Neural progenitor cell (in vitro differentiated cells): Measurements from ENCODE around the gene CCDC171. TPM values are rescaled to one million over a fixed set of nuclear protein-coding genes. Genes with fewer than 3 reads are reported as not detected.

Experiments
- DNase-seq: peaks from one replicate; pipeline ENCODE4 v3.0.0-alpha.2; 2016; ENCODE audit warnings: low spot score
- H2AFZ ChIP-seq: fragments of 200-600 bp; sonication (generic); replicated peaks from 2 replicates; pipeline ENCODE4 v1.6.1; 2016; ENCODE audit warnings: antibody characterized with exemption
- H3F3A ChIP-seq: fragments of 200-600 bp; sonication (generic); 2 replicates; pipeline ENCODE4 v1.6.1; 2016; ENCODE audit warnings: antibody characterized with exemption, low read depth
- H3K27ac ChIP-seq: fragments of 200-600 bp; sonication (generic); 2 replicates; pipeline ENCODE4 v1.5.1; 2016; ENCODE audit warnings: mild to moderate bottlenecking
- H3K27me3 ChIP-seq: fragments of 200-600 bp; sonication (generic); 2 replicates; pipeline ENCODE4 v1.6.1; 2016; ENCODE audit warnings: mild to moderate bottlenecking, moderate library complexity
- H3K36me3 ChIP-seq: fragments of 200-600 bp; sonication (generic); 2 replicates; pipeline ENCODE4 v1.5.1; 2016
- H3K4me1 ChIP-seq: fragments of 200-600 bp; sonication (generic); 2 replicates; pipeline ENCODE4 v1.6.1; 2016; ENCODE audit warnings: mixed run types
- H3K4me2 ChIP-seq: fragments of 200-600 bp; sonication (generic); 2 replicates; pipeline ENCODE4 v1.6.1; 2016
- H3K4me3 ChIP-seq: fragments of 200-600 bp; sonication (generic); 2 replicates; pipeline ENCODE4 v1.5.1; 2016
- H3K79me2 ChIP-seq: fragments of 200-600 bp; sonication (generic); 2 replicates; pipeline ENCODE4 v1.6.1; 2016; ENCODE audit warnings: low read depth
- H3K9ac ChIP-seq: fragments of 200-600 bp; sonication (generic); 2 replicates; pipeline ENCODE4 v1.6.1; 2016
- H3K9me3 ChIP-seq: fragments of 200-600 bp; sonication (generic); 2 replicates; pipeline ENCODE4 v1.5.1; 2016; ENCODE audit warnings: low read depth
- H4K20me1 ChIP-seq: fragments of 200-600 bp; sonication (generic); 2 replicates; pipeline ENCODE4 v1.6.1; 2016; ENCODE audit warnings: low read depth
- H3K27ac Mint-ChIP-seq: 3 replicates; pipeline ENCODE4 v1.8.0; 2021; ENCODE audit warnings: mixed read lengths
- H3K27me3 Mint-ChIP-seq: 2 replicates; pipeline ENCODE4 v1.8.0; 2022; ENCODE audit warnings: low read depth, mild to moderate bottlenecking, inconsistent platforms, moderate library complexity, mixed read lengths; ENCODE audit not compliant: insufficient read depth
- H3K36me3 Mint-ChIP-seq: 3 replicates; pipeline ENCODE4 v1.8.0; 2021; ENCODE audit warnings: mixed read lengths
- H3K4me1 Mint-ChIP-seq: 3 replicates; pipeline ENCODE4 v1.8.0; 2021; ENCODE audit warnings: mixed read lengths
- H3K4me3 Mint-ChIP-seq: 3 replicates; pipeline ENCODE4 v1.8.0; 2021; ENCODE audit warnings: mild to moderate bottlenecking, moderate library complexity, mixed read lengths
- H3K9me3 Mint-ChIP-seq: 3 replicates; pipeline ENCODE4 v1.8.0; 2020; ENCODE audit warnings: mixed read lengths
- EZH2 ChIP-seq: fragments of 200-600 bp; sonication (generic); IDR thresholded peaks from 2 replicates; pipeline ENCODE4 v1.6.1; 2017; ENCODE audit warnings: antibody characterized with exemption, mild to moderate bottlenecking, moderate library complexity
- EZH2phosphoT487 ChIP-seq: fragments of 200-600 bp; sonication (generic); IDR thresholded peaks from 2 replicates; pipeline ENCODE4 v1.6.1; 2017; ENCODE audit warnings: antibody characterized with exemption
- total RNA-seq: library from RNA; depleted of rRNA; stranded (reverse); fragments of >200 nt; gene quantifications from 2 replicates; pipeline ENCODE4 v1.2.3, GENCODE V29; 2015; ENCODE audit warnings: low replicate concordance
- TF ChIP-seq, protein P1 (sequence below): fragments of 200-600 bp; sonication (generic); IDR thresholded peaks from 2 replicates; pipeline ENCODE4 v1.5.1; 2017; ENCODE audit warnings: antibody characterized with exemption, mild to moderate bottlenecking

Gene CCDC171
- total RNA-seq, 1 donor from 2014 or later = 9.3 TPM

DNA sequence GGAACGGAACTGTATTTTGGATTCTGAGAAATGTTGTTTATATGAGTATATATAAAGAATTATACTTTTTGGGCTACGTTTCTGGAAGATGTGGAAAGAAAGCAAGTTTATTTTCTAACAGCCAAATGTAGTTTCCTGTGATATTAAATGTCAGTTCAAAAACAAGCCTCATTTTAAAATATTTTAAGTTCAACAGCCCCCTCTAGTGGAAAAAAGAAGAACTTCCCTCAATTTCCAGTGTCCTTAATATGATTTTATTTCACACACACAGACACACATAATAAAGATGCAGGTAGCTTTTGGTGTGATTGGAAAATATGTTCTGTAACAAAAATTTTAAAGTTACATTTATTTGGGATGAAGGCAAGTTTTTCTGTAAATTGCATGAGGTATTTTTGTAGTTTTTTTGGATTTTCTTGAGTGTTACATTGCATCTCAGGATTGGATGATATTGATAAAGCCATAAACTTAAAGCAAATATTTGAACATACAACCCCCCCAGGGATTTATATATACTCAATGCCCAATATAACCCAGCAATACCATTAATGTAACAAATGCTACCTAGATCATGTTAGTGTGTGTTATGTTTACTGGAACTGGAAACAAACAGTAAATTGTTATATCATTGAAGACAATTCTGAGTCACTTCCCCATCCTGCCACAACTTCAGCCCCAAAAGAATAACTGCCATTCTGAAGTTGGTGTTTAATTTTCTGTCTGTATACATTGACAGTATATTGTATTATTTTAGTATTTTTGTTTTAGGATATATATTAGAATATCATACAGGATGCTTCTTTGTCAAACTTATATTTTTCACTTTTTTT, 54.0 kb downstream of the CCDC171 start:
- no peaks in the 10 kb centered on the region for H3F3A ChIP-seq
- H3K36me3 Mint-ChIP-seq = no peaks in the 10 kb centered on the region
- no peaks in the 10 kb centered on the region for H3K4me1 ChIP-seq
- no peak overlapping the region for H2AFZ ChIP-seq
- H3K9ac ChIP-seq = no peak overlapping the region
- H3K9me3 Mint-ChIP-seq = no peaks in the 10 kb centered on the region
- H4K20me1 ChIP-seq = no peaks in the 10 kb centered on the region
- TF ChIP-seq EZH2 (no peak), EZH2phosphoT487 (no peak)
- TF ChIP-seq, protein P1, sequence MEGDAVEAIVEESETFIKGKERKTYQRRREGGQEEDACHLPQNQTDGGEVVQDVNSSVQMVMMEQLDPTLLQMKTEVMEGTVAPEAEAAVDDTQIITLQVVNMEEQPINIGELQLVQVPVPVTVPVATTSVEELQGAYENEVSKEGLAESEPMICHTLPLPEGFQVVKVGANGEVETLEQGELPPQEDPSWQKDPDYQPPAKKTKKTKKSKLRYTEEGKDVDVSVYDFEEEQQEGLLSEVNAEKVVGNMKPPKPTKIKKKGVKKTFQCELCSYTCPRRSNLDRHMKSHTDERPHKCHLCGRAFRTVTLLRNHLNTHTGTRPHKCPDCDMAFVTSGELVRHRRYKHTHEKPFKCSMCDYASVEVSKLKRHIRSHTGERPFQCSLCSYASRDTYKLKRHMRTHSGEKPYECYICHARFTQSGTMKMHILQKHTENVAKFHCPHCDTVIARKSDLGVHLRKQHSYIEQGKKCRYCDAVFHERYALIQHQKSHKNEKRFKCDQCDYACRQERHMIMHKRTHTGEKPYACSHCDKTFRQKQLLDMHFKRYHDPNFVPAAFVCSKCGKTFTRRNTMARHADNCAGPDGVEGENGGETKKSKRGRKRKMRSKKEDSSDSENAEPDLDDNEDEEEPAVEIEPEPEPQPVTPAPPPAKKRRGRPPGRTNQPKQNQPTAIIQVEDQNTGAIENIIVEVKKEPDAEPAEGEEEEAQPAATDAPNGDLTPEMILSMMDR = peak; percentile 82
- H3K27me3 ChIP-seq = no peaks in the 10 kb centered on the region
- H3K79me2 ChIP-seq = no peaks in the 10 kb centered on the region
- H3K27ac ChIP-seq = no peak overlapping the region
- no peaks in the 10 kb centered on the region for H3K36me3 ChIP-seq
- DNase-seq = peak; percentile 30
- H3K4me2 ChIP-seq = no peak overlapping the region
- no peaks in the 10 kb centered on the region for H3K4me1 Mint-ChIP-seq
- H3K9me3 ChIP-seq = no peaks in the 10 kb centered on the region
- no peak overlapping the region for H3K4me3 ChIP-seq
- H3K27me3 Mint-ChIP-seq = no peaks in the 10 kb centered on the region
- no peak overlapping the region for H3K4me3 Mint-ChIP-seq
- no peak overlapping the region for H3K27ac Mint-ChIP-seq

DNA sequence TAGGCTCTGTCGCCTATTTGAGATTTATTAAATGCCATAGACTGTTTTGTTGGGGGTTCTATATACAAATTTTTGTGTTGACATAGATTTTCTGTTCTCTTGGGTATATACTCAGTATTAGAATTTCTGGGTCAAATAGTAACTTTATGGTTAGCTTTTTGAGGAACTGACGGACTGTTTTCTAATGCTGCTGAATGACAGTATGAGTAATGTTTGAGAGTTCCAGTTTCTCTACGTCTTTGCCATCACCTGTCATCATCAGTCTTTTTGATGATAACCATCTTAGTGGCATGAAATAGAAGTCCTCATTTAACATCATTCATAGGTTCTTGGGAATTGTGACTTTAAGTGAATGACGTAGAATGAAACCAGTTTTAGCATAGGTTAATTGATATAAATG, 60.1 kb downstream of the CCDC171 start:
- Mint-ChIP-seq H3K36me3 (peaks cover 5% of the 10 kb centered on the region), H3K9me3 (peaks cover 6% of the 10 kb centered on the region), H3K27ac (no peak overlapping the region), H3K4me3 (no peak overlapping the region), H3K27me3 (no peaks in the 10 kb centered on the region), H3K4me1 (no peaks in the 10 kb centered on the region)
- no peak for TF ChIP-seq EZH2phosphoT487
- TF ChIP-seq, protein P1 = no peak
- no peak for TF ChIP-seq EZH2
- Histone ChIP-seq H2AFZ (no peak overlapping the region), H3F3A (no peaks in the 10 kb centered on the region), H3K9ac (no peak overlapping the region), H4K20me1 (no peaks in the 10 kb centered on the region), H3K4me1 (no peaks in the 10 kb centered on the region), H3K36me3 (no peaks in the 10 kb centered on the region), H3K27me3 (no peaks in the 10 kb centered on the region), H3K79me2 (no peaks in the 10 kb centered on the region), H3K27ac (no peak overlapping the region), H3K4me2 (no peak overlapping the region), H3K9me3 (no peaks in the 10 kb centered on the region), H3K4me3 (no peak overlapping the region)
- no peak for DNase-seq

DNA sequence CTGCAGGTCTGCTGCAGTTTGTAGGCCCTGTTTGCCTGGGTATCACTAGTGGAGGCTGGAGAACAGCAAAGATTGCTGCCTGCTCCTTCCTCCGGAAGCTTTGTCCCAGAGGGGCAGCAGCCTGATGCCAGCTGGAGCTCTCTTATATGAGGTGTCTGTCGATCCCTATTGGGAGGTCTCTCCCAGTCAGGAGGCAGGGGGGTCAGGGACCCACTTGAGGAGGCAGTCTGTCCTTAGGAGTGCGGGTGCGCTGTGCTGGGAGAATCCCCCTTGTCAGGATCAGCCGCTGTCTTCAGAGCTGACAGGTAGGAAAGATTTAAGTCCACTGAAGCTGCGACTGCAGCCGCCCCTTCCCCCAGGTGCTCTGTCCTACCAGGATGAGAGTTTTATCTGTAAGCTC, 64.9 kb downstream of the CCDC171 start:
- no peaks in the 10 kb centered on the region for H3K9me3 ChIP-seq
- no peak overlapping the region for H3K4me2 ChIP-seq
- H3K4me1 Mint-ChIP-seq = peaks cover 5% of the 10 kb centered on the region
- peaks cover 5% of the 10 kb centered on the region for H3K36me3 Mint-ChIP-seq
- no peak overlapping the region for H3K4me3 ChIP-seq
- no peaks in the 10 kb centered on the region for H3K27me3 ChIP-seq
- no peak for DNase-seq
- H4K20me1 ChIP-seq = no peaks in the 10 kb centered on the region
- H2AFZ ChIP-seq = no peak overlapping the region
- peaks cover 6% of the 10 kb centered on the region for H3K9me3 Mint-ChIP-seq
- no peaks in the 10 kb centered on the region for H3K79me2 ChIP-seq
- H3K36me3 ChIP-seq = no peaks in the 10 kb centered on the region
- H3F3A ChIP-seq = no peaks in the 10 kb centered on the region
- no peak overlapping the region for H3K4me3 Mint-ChIP-seq
- H3K4me1 ChIP-seq = no peaks in the 10 kb centered on the region
- no peak overlapping the region for H3K9ac ChIP-seq
- H3K27ac ChIP-seq = no peak overlapping the region
- no peak for TF ChIP-seq EZH2phosphoT487
- H3K27me3 Mint-ChIP-seq = no peaks in the 10 kb centered on the region
- H3K27ac Mint-ChIP-seq = no peak overlapping the region
